Measurements from ENCODE around the gene TMC1.

DNA sequence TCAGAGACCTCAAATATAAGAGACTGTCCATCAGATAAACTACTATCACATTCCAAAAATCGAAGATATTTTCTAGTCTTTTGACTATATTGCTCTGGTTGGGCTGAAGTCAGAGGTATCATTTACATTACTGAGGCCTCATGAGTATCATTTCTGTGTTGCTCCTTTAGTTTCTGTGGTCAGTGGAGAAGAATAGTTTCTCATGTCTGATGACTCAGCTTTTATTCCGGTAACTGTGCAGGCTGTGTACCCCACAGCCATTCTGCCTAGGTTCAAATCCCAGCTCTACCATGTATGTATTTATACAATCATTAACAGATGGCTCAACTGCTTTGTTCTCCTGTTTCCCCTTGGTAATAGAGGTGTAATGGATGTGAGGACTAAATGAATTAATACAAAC lies 252.2 kb downstream of the TMC1 start:
- TF ChIP-seq CTCF (IDR thresholded peaks at IDR 0.05; ENCODE audit: low read depth, low read length) (no peak), EZH2phosphoT487 (IDR thresholded peaks at IDR 0.05; ENCODE audit: low read depth) (no peak)

All from OCI-LY3 (cell line).